DOHH2 (cell line): Measurements from ENCODE around the gene ZFAND3.

Experiments used
- H3F3A ChIP-seq: fragments of 200-600 bp; sonication (generic), shearing (Covaris generic); 2 replicates; pipeline ENCODE4 v1.6.0; 2016; ENCODE audit warnings: antibody characterized with exemption, mild to moderate bottlenecking; ENCODE audit not compliant: control insufficient read depth, insufficient read depth
- H3K27ac ChIP-seq: fragments of 200-600 bp; sonication (generic); 2 replicates; pipeline ENCODE4 v1.5.1; 2014; ENCODE audit warnings: low read depth, mild to moderate bottlenecking, low read length, moderate library complexity
- H3K27me3 ChIP-seq: fragments of 200-600 bp; sonication (generic); 2 replicates; pipeline ENCODE4 v1.6.1; 2014; ENCODE audit warnings: mild to moderate bottlenecking, low read length, mixed read lengths; ENCODE audit not compliant: control insufficient read depth
- H3K36me3 ChIP-seq: fragments of 200-600 bp; sonication (generic); 2 replicates; pipeline ENCODE4 v1.6.1; 2014; ENCODE audit warnings: mild to moderate bottlenecking, low read length, moderate library complexity, mixed read lengths; ENCODE audit not compliant: control insufficient read depth
- H3K4me1 ChIP-seq: fragments of 200-600 bp; sonication (generic); 2 replicates; pipeline ENCODE4 v1.6.1; 2014; ENCODE audit warnings: mild to moderate bottlenecking, low read length, mixed read lengths; ENCODE audit not compliant: control insufficient read depth
- H3K4me2 ChIP-seq: fragments of 200-600 bp; sonication (generic); 2 replicates; pipeline ENCODE4 v1.6.0; 2014; ENCODE audit warnings: mild to moderate bottlenecking, low read length, moderate library complexity
- H3K4me3 ChIP-seq: fragments of 200-600 bp; sonication (generic); 2 replicates; pipeline ENCODE4 v1.5.1; 2014; ENCODE audit warnings: mild to moderate bottlenecking, low read length, mixed read lengths
- H3K79me2 ChIP-seq: fragments of 200-600 bp; sonication (generic); 2 replicates; pipeline ENCODE4 v1.6.1; 2014; ENCODE audit warnings: mild to moderate bottlenecking, low read length, mixed read lengths; ENCODE audit not compliant: control insufficient read depth
- H3K9me2 ChIP-seq: fragments of 200-600 bp; sonication (generic); replicated peaks from 2 replicates; pipeline ENCODE4 v1.6.1; 2014; ENCODE audit warnings: mild to moderate bottlenecking, low read length, mixed read lengths; ENCODE audit not compliant: control insufficient read depth
- H3K9me3 ChIP-seq: fragments of 200-600 bp; sonication (generic); 2 replicates; pipeline ENCODE4 v1.6.1; 2014; ENCODE audit warnings: antibody characterized with exemption, low read length, mixed read lengths; ENCODE audit not compliant: control insufficient read depth, insufficient read depth
- H4K20me1 ChIP-seq: fragments of 200-600 bp; sonication (generic); 2 replicates; pipeline ENCODE4 v1.6.0; 2014; ENCODE audit warnings: low read depth, mild to moderate bottlenecking, antibody characterized with exemption, low read length, moderate library complexity; ENCODE audit not compliant: control insufficient read depth, insufficient read depth
- EZH2phosphoT487 ChIP-seq: fragments of 200-600 bp; sonication (generic); IDR thresholded peaks from 2 replicates; pipeline ENCODE4 v1.6.1; 2017; ENCODE audit warnings: borderline replicate concordance, mild to moderate bottlenecking, antibody characterized with exemption, low read length, moderate library complexity, mixed read lengths
- TF ChIP-seq, protein P1 (sequence below): fragments of 200-600 bp; sonication (generic); IDR thresholded peaks from one replicate; pipeline ENCODE4 v1.5.1; 2014; ENCODE audit warnings: antibody characterized with exemption, mild to moderate bottlenecking, low read depth, low read length; ENCODE audit not compliant: poor library complexity, severe bottlenecking

Gene ZFAND3

DNA sequence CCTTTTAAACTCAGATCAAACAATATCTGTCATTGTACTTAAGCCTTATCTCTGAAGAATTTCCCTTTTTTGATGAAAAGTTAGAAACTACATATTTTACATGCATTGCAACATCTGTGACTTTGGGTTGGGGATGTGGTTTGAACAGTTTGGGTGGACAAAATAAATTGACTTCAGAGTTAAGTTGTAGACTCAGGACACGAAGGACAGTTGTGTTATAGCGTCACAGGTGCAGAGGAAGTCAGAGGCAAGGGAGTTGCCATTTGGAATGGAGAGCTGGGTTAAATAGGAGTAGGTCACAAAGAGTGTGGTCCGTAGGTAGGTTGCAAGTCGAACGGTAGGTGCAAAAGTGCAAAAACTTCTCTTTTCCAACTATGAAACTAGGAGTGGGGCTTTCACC, 46.0 kb downstream of the ZFAND3 start:
- H3K4me3 ChIP-seq: no peak overlapping the region
- no peak overlapping the region for H3K4me2 ChIP-seq
- H3K9me3 ChIP-seq: no peaks in the 10 kb centered on the region
- H3K4me1 ChIP-seq: peaks cover 9% of the 10 kb centered on the region; the same call in 1 of the 2 replicates
- H3K79me2 ChIP-seq: peaks cover 50% of the 10 kb centered on the region
- H3K27ac ChIP-seq: no peak overlapping the region
- H3K27me3 ChIP-seq: no peaks in the 10 kb centered on the region
- TF ChIP-seq EZH2phosphoT487: no peak
- TF ChIP-seq, protein P1, sequence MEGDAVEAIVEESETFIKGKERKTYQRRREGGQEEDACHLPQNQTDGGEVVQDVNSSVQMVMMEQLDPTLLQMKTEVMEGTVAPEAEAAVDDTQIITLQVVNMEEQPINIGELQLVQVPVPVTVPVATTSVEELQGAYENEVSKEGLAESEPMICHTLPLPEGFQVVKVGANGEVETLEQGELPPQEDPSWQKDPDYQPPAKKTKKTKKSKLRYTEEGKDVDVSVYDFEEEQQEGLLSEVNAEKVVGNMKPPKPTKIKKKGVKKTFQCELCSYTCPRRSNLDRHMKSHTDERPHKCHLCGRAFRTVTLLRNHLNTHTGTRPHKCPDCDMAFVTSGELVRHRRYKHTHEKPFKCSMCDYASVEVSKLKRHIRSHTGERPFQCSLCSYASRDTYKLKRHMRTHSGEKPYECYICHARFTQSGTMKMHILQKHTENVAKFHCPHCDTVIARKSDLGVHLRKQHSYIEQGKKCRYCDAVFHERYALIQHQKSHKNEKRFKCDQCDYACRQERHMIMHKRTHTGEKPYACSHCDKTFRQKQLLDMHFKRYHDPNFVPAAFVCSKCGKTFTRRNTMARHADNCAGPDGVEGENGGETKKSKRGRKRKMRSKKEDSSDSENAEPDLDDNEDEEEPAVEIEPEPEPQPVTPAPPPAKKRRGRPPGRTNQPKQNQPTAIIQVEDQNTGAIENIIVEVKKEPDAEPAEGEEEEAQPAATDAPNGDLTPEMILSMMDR: no peak
- H3K36me3 ChIP-seq: no peaks in the 10 kb centered on the region
- no peaks in the 10 kb centered on the region for H3F3A ChIP-seq
- no peaks in the 10 kb centered on the region for H4K20me1 ChIP-seq
- no peaks in the 10 kb centered on the region for H3K9me2 ChIP-seq

DNA sequence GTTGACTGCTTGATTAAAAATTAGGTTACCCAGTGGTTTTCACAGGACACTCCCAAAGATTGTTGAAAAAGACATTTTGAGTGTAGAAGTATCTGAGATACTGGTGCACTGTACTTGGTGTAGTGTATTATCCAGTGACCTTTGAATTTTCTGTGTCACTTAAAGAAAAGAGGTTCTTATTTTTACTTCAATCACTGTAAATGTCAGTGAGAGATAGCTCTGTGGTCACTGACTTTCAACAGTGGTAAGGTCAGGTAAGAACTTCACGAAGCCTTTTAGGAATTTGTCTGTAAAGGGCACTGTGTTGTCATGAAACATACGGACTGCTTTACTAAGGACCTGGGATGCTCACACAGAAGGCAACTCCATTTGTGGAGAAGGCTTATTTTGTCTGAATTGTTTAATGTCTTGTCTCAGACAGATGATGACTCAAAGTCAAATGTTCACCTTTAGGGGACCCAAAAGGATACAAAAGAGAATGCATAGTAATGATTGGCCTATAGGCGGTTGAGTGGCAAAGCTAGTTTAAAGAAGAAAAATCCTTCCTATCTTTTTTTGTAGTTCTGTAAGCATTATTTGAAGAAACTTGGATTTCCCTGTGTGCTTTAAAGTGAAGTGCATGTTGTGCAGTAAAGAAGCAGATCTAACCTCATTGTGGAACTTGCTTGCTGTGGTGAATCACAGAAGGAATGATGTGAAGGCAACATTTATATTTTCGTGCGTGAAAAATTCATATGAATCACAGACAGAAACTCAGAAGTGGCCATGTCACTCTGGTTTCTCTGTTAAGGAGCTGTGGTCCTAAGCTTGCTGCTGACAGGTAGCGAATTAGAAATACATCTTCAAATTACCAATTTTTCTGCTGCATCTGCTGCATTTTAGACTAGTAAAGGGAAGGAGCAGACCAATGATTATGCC, 47.3 kb downstream of the ZFAND3 start:
- H3K9me2 ChIP-seq: no peaks in the 10 kb centered on the region
- no peaks in the 10 kb centered on the region for H3F3A ChIP-seq
- H3K36me3 ChIP-seq: no peaks in the 10 kb centered on the region
- no peak overlapping the region for H3K4me2 ChIP-seq
- TF ChIP-seq, protein P1: no peak
- no peak for TF ChIP-seq EZH2phosphoT487
- peaks cover 9% of the 10 kb centered on the region; the same call in 1 of the 2 replicates for H3K4me1 ChIP-seq
- H3K27ac ChIP-seq: no peak overlapping the region
- no peaks in the 10 kb centered on the region for H3K9me3 ChIP-seq
- H3K27me3 ChIP-seq: no peaks in the 10 kb centered on the region
- peaks cover 59% of the 10 kb centered on the region for H3K79me2 ChIP-seq
- H4K20me1 ChIP-seq: 0 out of 2 replicates have a peak, but pooled peaks cover under 1% of the 10 kb centered on the region
- H3K4me3 ChIP-seq: no peak overlapping the region

DNA sequence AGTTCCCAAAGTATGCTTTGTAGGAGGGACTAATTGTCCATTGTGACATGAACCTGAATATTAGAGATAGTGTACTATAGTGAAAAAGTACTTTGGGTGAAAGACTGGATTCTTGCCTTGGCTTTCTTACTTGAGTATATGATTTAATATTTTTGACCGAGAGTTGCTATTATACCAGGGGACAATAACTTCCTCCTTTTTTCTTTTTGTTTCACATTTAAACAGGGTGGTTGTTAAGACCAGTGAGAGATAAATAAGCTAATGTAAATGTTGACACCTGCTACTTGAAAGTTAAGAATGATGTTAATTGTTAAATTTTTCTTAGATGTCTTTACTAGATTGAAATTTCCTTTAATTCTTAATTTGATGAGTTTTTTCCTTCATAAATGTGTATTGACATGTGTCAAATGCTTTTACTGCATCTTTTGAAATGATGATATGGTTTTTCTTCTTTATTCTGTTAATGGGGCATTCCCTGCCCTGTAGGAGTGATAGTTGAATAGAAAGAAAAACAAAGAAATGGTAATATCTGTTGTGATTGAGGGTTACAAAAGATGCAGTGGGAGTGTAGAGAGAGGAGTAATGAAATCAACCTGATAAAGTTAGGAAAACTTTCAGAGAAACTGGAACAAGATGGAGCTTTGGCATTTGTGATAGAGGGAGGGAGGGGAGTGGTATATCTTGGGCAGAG, 48.4 kb downstream of the ZFAND3 start:
- H3K4me1 ChIP-seq: peaks cover 9% of the 10 kb centered on the region; the same call in 1 of the 2 replicates
- H3K4me2 ChIP-seq: no peak overlapping the region
- H3K27me3 ChIP-seq: no peaks in the 10 kb centered on the region
- H3K79me2 ChIP-seq: peaks cover 66% of the 10 kb centered on the region
- no peak overlapping the region for H3K4me3 ChIP-seq
- H3F3A ChIP-seq: no peaks in the 10 kb centered on the region
- no peak overlapping the region for H3K27ac ChIP-seq
- no peaks in the 10 kb centered on the region for H3K36me3 ChIP-seq
- H4K20me1 ChIP-seq: 0 out of 2 replicates have a peak, but pooled peaks cover 3% of the 10 kb centered on the region
- no peaks in the 10 kb centered on the region for H3K9me3 ChIP-seq
- no peaks in the 10 kb centered on the region for H3K9me2 ChIP-seq
- no peak for TF ChIP-seq EZH2phosphoT487
- TF ChIP-seq, protein P1: no peak
